Lower lobe of right lung (tissue), 2 donors: ENCODE measurements around the gene THRB. TPM values are rescaled to one million over a fixed set of nuclear protein-coding genes. Genes with fewer than 3 reads are reported as not detected.

Source experiments
- ATAC-seq, 2 donors: fragments of 200-7000 bp; cut with Tn5 transposase; one replicate each; pipeline ENCODE4 v1.9.1; 2020 to 2022; ENCODE audit warnings: mild to moderate bottlenecking in 2 of 2, moderate library complexity in 2 of 2
- DNase-seq: peaks from one replicate; pipeline ENCODE4 v3.0.0-alpha.2; 2020
- H3K27ac ChIP-seq: fragments of 200-600 bp; one replicate; pipeline ENCODE4 v1.8.0; 2022
- H3K27me3 ChIP-seq: fragments of 200-600 bp; one replicate; pipeline ENCODE4 v1.8.0; 2022; ENCODE audit warnings: low read depth
- H3K36me3 ChIP-seq: fragments of 200-600 bp; one replicate; pipeline ENCODE4 v1.8.0; 2022; ENCODE audit warnings: mild to moderate bottlenecking
- H3K4me1 ChIP-seq: fragments of 200-600 bp; one replicate; pipeline ENCODE4 v1.8.0; 2022
- H3K4me3 ChIP-seq: fragments of 200-600 bp; one replicate; pipeline ENCODE4 v1.8.0; 2022; ENCODE audit warnings: mild to moderate bottlenecking
- H3K9me3 ChIP-seq: fragments of 200-600 bp; one replicate; pipeline ENCODE4 v1.8.0; 2022
- CTCF ChIP-seq: fragments of 200-600 bp; IDR thresholded peaks from one replicate; pipeline ENCODE4 v1.8.0; 2022; ENCODE audit warnings: antibody characterized with exemption, mild to moderate bottlenecking
- intact Hi-C: fragments of 100-400 bp; cut with DNase I; formaldehyde crosslinking; loops from one replicate; pipeline ENCODE4 v1.11.0; 2022
- total RNA-seq: library from RNA; stranded (reverse); fragmentation: NEBNext Ultra II Directional; extraction: Animal tissue kit (Norgen Biotek cat#: 25700); gene quantifications from one replicate; pipeline ENCODE4 v1.2.1, GENCODE V29; 2021
- donor health status: DM: no; HTN: yes; CAD: no; lungs with severe emphysema.

THRB gene
- total RNA-seq, 1 donor from 2014 or later: 14.6 TPM

- Histone ChIP-seq H3K36me3 (no peaks in the 10 kb centered on the region), H3K4me1 (peaks cover 16% of the 10 kb centered on the region), H3K27ac (no peak overlapping the region), H3K27me3 (no peaks in the 10 kb centered on the region), H3K4me3 (no peak overlapping the region), H3K9me3 (no peaks in the 10 kb centered on the region)
- DNase-seq (no peak), ATAC-seq (peak; percentile 23 to 52)
- no peak for TF ChIP-seq CTCF
- intact Hi-C loops: no loop called here
Measured at GRCh38 chr3:24229468-24230221, 265.0 kb downstream of the THRB start.

GRCh38 chr3:24227635-24228034 is 267.0 kb downstream of the THRB start:
- no peaks in the 10 kb centered on the region for H3K36me3 ChIP-seq
- TF ChIP-seq CTCF: no peak
- H3K27ac ChIP-seq: no peak overlapping the region
- H3K27me3 ChIP-seq: no peaks in the 10 kb centered on the region
- no peak for DNase-seq
- no peak for ATAC-seq
- H3K9me3 ChIP-seq: no peaks in the 10 kb centered on the region
- H3K4me1 ChIP-seq: peaks cover 20% of the 10 kb centered on the region
- H3K4me3 ChIP-seq: no peak overlapping the region
- intact Hi-C loops: no loop called here

GRCh38 chr3:24226397-24226796 is 268.3 kb downstream of the THRB start:
- Histone ChIP-seq H3K9me3 (no peaks in the 10 kb centered on the region), H3K36me3 (no peaks in the 10 kb centered on the region), H3K4me1 (peaks cover 20% of the 10 kb centered on the region), H3K27me3 (no peaks in the 10 kb centered on the region), H3K4me3 (no peak overlapping the region), H3K27ac (no peak overlapping the region)
- DNase-seq (no peak), ATAC-seq (no peak)
- no peak for TF ChIP-seq CTCF
- intact Hi-C loops: no loop called here

GRCh38 chr3:24225385-24225950 is 269.2 kb downstream of the THRB start:
- Histone ChIP-seq H3K4me3 (no peak overlapping the region), H3K27me3 (no peaks in the 10 kb centered on the region), H3K27ac (no peak overlapping the region), H3K36me3 (no peaks in the 10 kb centered on the region), H3K4me1 (peaks cover 22% of the 10 kb centered on the region), H3K9me3 (no peaks in the 10 kb centered on the region)
- DNase-seq: no peak
- ATAC-seq: no peak
- TF ChIP-seq CTCF: no peak
- intact Hi-C loops: no loop called here

GRCh38 chr3:24224666-24225384 is 269.8 kb downstream of the THRB start:
- no peak for DNase-seq
- H3K27me3 ChIP-seq: no peaks in the 10 kb centered on the region
- H3K36me3 ChIP-seq: no peaks in the 10 kb centered on the region
- H3K4me1 ChIP-seq: peaks cover 26% of the 10 kb centered on the region
- intact Hi-C loops: no loop called here
- ATAC-seq: no peak
- no peak for TF ChIP-seq CTCF
- H3K27ac ChIP-seq: no peak overlapping the region
- H3K4me3 ChIP-seq: no peak overlapping the region
- H3K9me3 ChIP-seq: no peaks in the 10 kb centered on the region
